Fibroblast of mammary gland (primary cell): Measurements from ENCODE around the gene SLC36A4.
A peak's percentile ranks its signal among the peaks of the same experiment; 100 is the strongest.

Experiments used
- DNase-seq: peaks from one replicate; pipeline ENCODE4 v3.0.0-alpha.2; 2010; ENCODE audit warnings: low read depth
- H3K4me3 ChIP-seq: 2 replicates; pipeline ENCODE4 v1.5.1; 2011; ENCODE audit warnings: low read depth, mild to moderate bottlenecking, low read length, moderate library complexity; ENCODE audit not compliant: control insufficient read depth
- CTCF ChIP-seq: conservative IDR thresholded peaks from 2 replicates; pipeline ENCODE4 v1.5.1; 2011; ENCODE audit warnings: low read depth, low read length, inconsistent platforms; ENCODE audit not compliant: control insufficient read depth, insufficient read depth

The SLC36A4 gene

GRCh38 chr11:93234602-93235207 is 36.9 kb upstream of the SLC36A4 start:
- DNase-seq = peak; percentile 72
- H3K4me3 ChIP-seq = no peak overlapping the region
- peak; percentile 95 for TF ChIP-seq CTCF

GRCh38 chr11:93229876-93230275 is 32.1 kb upstream of the SLC36A4 start:
- no peak overlapping the region for H3K4me3 ChIP-seq
- no peak for DNase-seq
- no peak for TF ChIP-seq CTCF

DNA sequence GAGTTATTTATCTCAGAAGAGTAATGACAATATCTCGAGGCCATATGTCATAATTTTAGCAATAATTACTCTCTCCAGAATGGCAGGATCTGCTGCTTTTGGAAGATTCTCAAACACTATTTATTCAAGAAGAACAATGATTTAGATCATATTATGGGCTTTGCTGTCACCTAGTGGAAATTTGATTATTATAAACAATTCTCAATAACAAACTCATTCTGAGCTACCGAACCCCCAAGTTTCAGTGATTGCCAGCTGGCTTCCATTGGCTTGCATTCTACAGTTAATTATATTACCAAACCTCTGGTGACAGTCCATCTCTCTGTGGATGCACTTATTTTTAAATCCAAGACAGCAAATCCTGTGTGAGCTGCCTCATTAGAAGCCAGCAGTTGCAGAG is 27.9 kb upstream of the SLC36A4 start:
- TF ChIP-seq CTCF = peak; percentile 23
- H3K4me3 ChIP-seq = no peak overlapping the region
- DNase-seq = peak; percentile 38

GRCh38 chr11:93221539-93221938 is 23.7 kb upstream of the SLC36A4 start:
- DNase-seq = no peak
- TF ChIP-seq CTCF = no peak
- H3K4me3 ChIP-seq = no peak overlapping the region

- DNase-seq = no peak
- no peak for TF ChIP-seq CTCF
- no peak overlapping the region for H3K4me3 ChIP-seq
These were observed 22.3 kb upstream of the SLC36A4 start for GRCh38 chr11:93220078-93220477.

DNA sequence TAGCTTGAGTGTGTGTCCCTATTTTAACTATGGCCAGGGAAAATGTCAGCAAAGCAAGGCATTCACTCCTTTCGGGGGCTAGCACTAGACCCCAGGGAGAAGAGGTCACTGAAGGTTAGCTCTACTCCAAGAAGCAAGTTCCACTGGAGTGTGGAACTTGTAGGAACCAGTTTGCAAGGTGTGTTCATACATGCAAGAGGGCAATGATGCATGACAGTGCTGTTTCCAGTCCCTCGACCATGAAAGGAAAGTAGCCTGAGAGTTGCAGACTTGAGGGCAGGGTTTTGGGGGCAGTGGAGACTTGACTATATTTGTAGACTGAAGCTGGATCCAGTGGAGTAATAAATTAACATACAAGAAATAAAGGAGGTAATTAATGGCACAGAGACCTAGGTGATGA is 21.6 kb upstream of the SLC36A4 start:
- no peak for TF ChIP-seq CTCF
- DNase-seq = no peak
- H3K4me3 ChIP-seq = no peak overlapping the region
